ENCODE data around the gene ENPP7.

ENPP7 gene

GRCh38 chr17:79741401-79741750 is 10.6 kb downstream of the ENPP7 start:
- DNase-seq: no peak
- Histone ChIP-seq H3K9me3 (ENCODE audit: severe bottlenecking) (no peaks in the 10 kb centered on the region), H3K36me3 (no peaks in the 10 kb centered on the region), H3K27ac (no peak overlapping the region), H3K4me3 (ENCODE audit: low read depth, low read length) (peak overlapping the region; percentile 52), H3K27me3 (ENCODE audit: insufficient read depth, low read depth, severe bottlenecking) (peaks cover 1% of the 10 kb centered on the region)
- TF ChIP-seq CTCF (IDR thresholded peaks at IDR 0.05; ENCODE audit: low read depth, low read length): no peak

GRCh38 chr17:79741751-79742588 is 11.2 kb downstream of the ENPP7 start:
- Histone ChIP-seq H3K27me3 (ENCODE audit: insufficient read depth, low read depth, severe bottlenecking) (peaks cover 7% of the 10 kb centered on the region), H3K9me3 (ENCODE audit: severe bottlenecking) (no peaks in the 10 kb centered on the region), H3K4me3 (ENCODE audit: low read depth, low read length) (peak overlapping the region; percentile 52), H3K36me3 (no peaks in the 10 kb centered on the region), H3K27ac (no peak overlapping the region)
- peak; percentile 93 for TF ChIP-seq CTCF (IDR thresholded peaks at IDR 0.05; ENCODE audit: low read depth, low read length)
- DNase-seq: peak; percentile 95

- H3K27ac ChIP-seq: no peak overlapping the region
- no peak overlapping the region for H3K4me3 ChIP-seq (ENCODE audit: low read depth, low read length)
- DNase-seq: no peak
- TF ChIP-seq CTCF (IDR thresholded peaks at IDR 0.05; ENCODE audit: low read depth, low read length): no peak
- H3K9me3 ChIP-seq (ENCODE audit: severe bottlenecking): no peaks in the 10 kb centered on the region
- H3K36me3 ChIP-seq: no peaks in the 10 kb centered on the region
- H3K27me3 ChIP-seq (ENCODE audit: insufficient read depth, low read depth, severe bottlenecking): peaks cover 13% of the 10 kb centered on the region
Observed at GRCh38 chr17:79742589-79742918, 11.8 kb downstream of the ENPP7 start.

DNA sequence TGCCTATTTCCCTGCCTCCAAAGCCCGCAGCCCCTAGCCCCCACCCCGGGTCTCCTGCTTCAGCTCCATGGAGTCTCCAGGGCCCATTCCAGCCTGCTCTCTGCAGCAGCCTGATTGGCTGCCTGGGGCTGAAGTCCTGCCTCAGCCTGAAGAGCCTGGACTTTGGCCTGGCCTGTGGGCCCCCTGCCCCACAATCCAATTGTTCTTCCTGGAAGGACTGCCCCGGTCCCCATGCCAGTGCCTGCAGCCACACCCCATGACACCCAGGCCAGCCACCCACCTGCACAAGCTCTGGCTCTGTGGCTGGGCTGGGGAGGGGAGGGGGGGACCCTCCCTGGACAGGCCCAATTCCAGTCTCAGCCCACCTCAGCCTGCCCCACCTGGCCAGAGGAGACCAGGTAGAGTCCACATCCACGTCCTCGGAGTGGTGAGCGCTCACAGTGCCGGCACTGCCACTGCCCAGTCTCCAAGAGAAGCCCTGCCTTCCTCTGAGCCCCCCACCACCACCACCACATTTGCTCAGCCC is 12.3 kb downstream of the ENPP7 start:
- no peak for DNase-seq
- no peak for TF ChIP-seq CTCF (IDR thresholded peaks at IDR 0.05; ENCODE audit: low read depth, low read length)
- Histone ChIP-seq H3K4me3 (ENCODE audit: low read depth, low read length) (no peak overlapping the region), H3K36me3 (no peaks in the 10 kb centered on the region), H3K9me3 (ENCODE audit: severe bottlenecking) (no peaks in the 10 kb centered on the region), H3K27ac (no peak overlapping the region), H3K27me3 (ENCODE audit: insufficient read depth, low read depth, severe bottlenecking) (peaks cover 17% of the 10 kb centered on the region)

DNA sequence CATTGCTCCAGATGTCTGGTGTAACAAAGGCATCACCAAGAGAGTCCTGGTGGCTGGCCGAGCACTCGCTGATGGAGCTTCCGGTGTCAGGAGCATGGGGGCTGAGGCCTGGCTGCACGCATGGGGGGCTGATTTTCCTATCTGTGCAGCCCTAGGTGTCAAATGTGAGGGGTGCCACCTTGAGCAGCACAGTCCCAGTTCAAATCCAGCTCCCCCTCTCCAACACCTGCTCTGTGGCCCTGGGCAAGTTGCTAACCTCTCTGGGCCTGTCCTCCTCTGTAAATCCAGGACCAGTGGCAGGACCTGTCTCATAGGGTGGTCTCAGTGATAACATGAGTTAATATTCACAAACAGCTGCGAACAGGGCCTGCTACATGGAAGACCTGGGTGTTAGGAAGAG is 12.9 kb downstream of the ENPP7 start:
- peaks cover 22% of the 10 kb centered on the region for H3K27me3 ChIP-seq (ENCODE audit: insufficient read depth, low read depth, severe bottlenecking)
- H3K36me3 ChIP-seq: no peaks in the 10 kb centered on the region
- H3K27ac ChIP-seq: no peak overlapping the region
- DNase-seq: no peak
- TF ChIP-seq CTCF (IDR thresholded peaks at IDR 0.05; ENCODE audit: low read depth, low read length): no peak
- H3K4me3 ChIP-seq (ENCODE audit: low read depth, low read length): no peak overlapping the region
- H3K9me3 ChIP-seq (ENCODE audit: severe bottlenecking): no peaks in the 10 kb centered on the region

All from WERI-Rb-1 (cell line).